KMS-11 (cell line): ENCODE data around the gene SCGB1C2.

Experiments
- H2AFZ ChIP-seq: fragments of 200-600 bp; sonication (generic); 2 replicates; pipeline ENCODE4 v1.6.1; 2016; ENCODE audit warnings: antibody characterized with exemption, mixed run types, low read depth
- H3K27ac ChIP-seq: fragments of 200-600 bp; sonication (generic); 2 replicates; pipeline ENCODE4 v1.6.1; 2016; ENCODE audit warnings: mild to moderate bottlenecking, mixed run types
- H3K27me3 ChIP-seq: fragments of 200-600 bp; sonication (generic); 2 replicates; pipeline ENCODE4 v1.6.1; 2017; ENCODE audit warnings: mild to moderate bottlenecking, low read depth, mixed run types, moderate library complexity; ENCODE audit not compliant: insufficient read depth
- H3K36me3 ChIP-seq: fragments of 200-600 bp; sonication (generic); 2 replicates; pipeline ENCODE4 v1.6.1; 2017; ENCODE audit warnings: mild to moderate bottlenecking, mixed run types; ENCODE audit not compliant: insufficient read depth
- H3K4me1 ChIP-seq: fragments of 200-600 bp; sonication (generic); 2 replicates; pipeline ENCODE4 v1.6.1; 2016; ENCODE audit warnings: mild to moderate bottlenecking, low read depth, mixed run types; ENCODE audit not compliant: poor library complexity, severe bottlenecking
- H3K4me2 ChIP-seq: fragments of 200-600 bp; sonication (generic); 2 replicates; pipeline ENCODE4 v1.7.0; 2016; ENCODE audit warnings: mild to moderate bottlenecking, mixed run types
- H3K4me3 ChIP-seq: fragments of 200-600 bp; sonication (generic); IDR thresholded peaks from 2 replicates; pipeline ENCODE4 v1.6.1; 2017; ENCODE audit warnings: low read depth, low read length, mixed read lengths; ENCODE audit not compliant: insufficient read depth
- H3K79me2 ChIP-seq: fragments of 200-600 bp; sonication (generic); 2 replicates; pipeline ENCODE4 v1.6.1; 2016; ENCODE audit warnings: low read depth, mixed run types; ENCODE audit not compliant: insufficient read depth
- H3K9ac ChIP-seq: fragments of 200-600 bp; sonication (generic); 2 replicates; pipeline ENCODE4 v1.6.1; 2016; ENCODE audit warnings: mild to moderate bottlenecking, mixed run types
- H4K20me1 ChIP-seq: fragments of 200-600 bp; sonication (generic); 2 replicates; pipeline ENCODE4 v1.6.1; 2016; ENCODE audit warnings: mild to moderate bottlenecking, mixed run types; ENCODE audit not compliant: insufficient read depth
- TF ChIP-seq, protein P1 (sequence below): fragments of 200-600 bp; sonication (generic); conservative IDR thresholded peaks from 2 replicates; pipeline ENCODE4 v1.6.1; 2017; ENCODE audit warnings: low read depth, mild to moderate bottlenecking, antibody characterized with exemption, low read length, moderate library complexity, mixed read lengths

Gene SCGB1C2

DNA sequence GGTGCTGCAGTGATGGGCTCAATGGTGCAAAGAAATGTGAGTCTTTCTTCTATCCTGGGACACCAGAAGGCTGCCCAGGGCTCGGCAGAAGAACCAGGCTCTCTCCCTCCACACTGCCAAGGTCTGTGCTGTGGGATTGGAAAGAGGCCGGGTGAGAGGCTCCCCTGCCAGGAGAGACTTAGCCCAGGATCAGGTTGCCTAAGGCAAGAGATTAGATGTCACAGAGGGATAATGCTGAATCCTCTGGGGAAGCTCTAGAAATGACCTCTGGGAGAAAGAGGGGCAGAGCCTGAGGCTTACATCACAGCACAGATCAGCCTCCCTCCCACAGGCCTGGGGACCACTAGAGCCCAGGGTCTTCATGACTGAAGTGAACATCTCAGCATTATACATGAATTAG lies 49.8 kb downstream of the SCGB1C2 start:
- Histone ChIP-seq H3K27ac (no peak overlapping the region), H3K4me2 (no peak overlapping the region), H3K36me3 (no peaks in the 10 kb centered on the region), H3K79me2 (no peaks in the 10 kb centered on the region), H3K9ac (no peak overlapping the region), H3K27me3 (no peaks in the 10 kb centered on the region), H4K20me1 (no peaks in the 10 kb centered on the region), H3K4me3 (no peak overlapping the region), H2AFZ (no peak overlapping the region), H3K4me1 (peaks cover 13% of the 10 kb centered on the region)
- TF ChIP-seq, protein P1, sequence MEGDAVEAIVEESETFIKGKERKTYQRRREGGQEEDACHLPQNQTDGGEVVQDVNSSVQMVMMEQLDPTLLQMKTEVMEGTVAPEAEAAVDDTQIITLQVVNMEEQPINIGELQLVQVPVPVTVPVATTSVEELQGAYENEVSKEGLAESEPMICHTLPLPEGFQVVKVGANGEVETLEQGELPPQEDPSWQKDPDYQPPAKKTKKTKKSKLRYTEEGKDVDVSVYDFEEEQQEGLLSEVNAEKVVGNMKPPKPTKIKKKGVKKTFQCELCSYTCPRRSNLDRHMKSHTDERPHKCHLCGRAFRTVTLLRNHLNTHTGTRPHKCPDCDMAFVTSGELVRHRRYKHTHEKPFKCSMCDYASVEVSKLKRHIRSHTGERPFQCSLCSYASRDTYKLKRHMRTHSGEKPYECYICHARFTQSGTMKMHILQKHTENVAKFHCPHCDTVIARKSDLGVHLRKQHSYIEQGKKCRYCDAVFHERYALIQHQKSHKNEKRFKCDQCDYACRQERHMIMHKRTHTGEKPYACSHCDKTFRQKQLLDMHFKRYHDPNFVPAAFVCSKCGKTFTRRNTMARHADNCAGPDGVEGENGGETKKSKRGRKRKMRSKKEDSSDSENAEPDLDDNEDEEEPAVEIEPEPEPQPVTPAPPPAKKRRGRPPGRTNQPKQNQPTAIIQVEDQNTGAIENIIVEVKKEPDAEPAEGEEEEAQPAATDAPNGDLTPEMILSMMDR, result no peak
